Choroid plexus epithelial cell (primary cell): ENCODE data around the gene ZNF382.
"Not testable (repeated sequence)": the region's sequence is repeated elsewhere in the genome, so short reads cannot be mapped to it uniquely, and the experiment has no call there.

Experiments
- DNase-seq: peaks from one replicate; pipeline ENCODE4 v3.0.0-alpha.2; 2010; ENCODE audit warnings: low read depth
- H3K4me3 ChIP-seq: 2 replicates; pipeline ENCODE4 v1.5.1; 2011; ENCODE audit warnings: low read depth, mild to moderate bottlenecking, control low read depth, low read length, moderate library complexity
- CTCF ChIP-seq: conservative IDR thresholded peaks from 2 replicates; pipeline ENCODE4 v1.5.1; 2011; ENCODE audit warnings: low read depth, mild to moderate bottlenecking, control low read depth, inconsistent platforms, low read length, moderate library complexity

The ZNF382 gene

GRCh38 chr19:36577271-36577996, 27.7 kb upstream of the ZNF382 start:
- TF ChIP-seq CTCF: no peak
- H3K4me3 ChIP-seq: no peak overlapping the region
- DNase-seq: peak; percentile 11

GRCh38 chr19:36579255-36579654, 25.9 kb upstream of the ZNF382 start:
- H3K4me3 ChIP-seq: no peak overlapping the region
- TF ChIP-seq CTCF: no peak
- no peak for DNase-seq

GRCh38 chr19:36602681-36603080, 2.4 kb upstream of the ZNF382 start:
- not testable (repeated sequence) for DNase-seq, H3K4me3 ChIP-seq

GRCh38 chr19:36604656-36605100, 435 bp upstream of the ZNF382 start:
- no peak for TF ChIP-seq CTCF
- H3K4me3 ChIP-seq: peak overlapping the region; percentile 86
- peak; percentile 25 for DNase-seq

GRCh38 chr19:36605877-36606478, 865 bp downstream of the ZNF382 start:
- DNase-seq: no peak
- TF ChIP-seq CTCF: no peak
- peak overlapping the region; percentile 86 for H3K4me3 ChIP-seq

GRCh38 chr19:36627057-36627456, 21.9 kb downstream of the ZNF382 start:
- TF ChIP-seq CTCF: no peak
- no peak for DNase-seq
- no peak overlapping the region for H3K4me3 ChIP-seq

GRCh38 chr19:36635342-36635741, 30.2 kb downstream of the ZNF382 start:
- no peak overlapping the region for H3K4me3 ChIP-seq
- DNase-seq: no peak
- no peak for TF ChIP-seq CTCF
